Naive thymus-derived CD4-positive, alpha-beta T cell (primary cell): ENCODE results near the gene GSN. TPM values are rescaled to one million over a fixed set of nuclear protein-coding genes. Genes with fewer than 3 reads are reported as not detected.
A peak's percentile ranks its signal among the peaks of the same experiment; 100 is the strongest.

Experiments
- ATAC-seq: fragments of 150-1000 bp; cut with Tn5 transposase; 2 replicates; pipeline ENCODE4 v1.10.0; 2021; ENCODE audit warnings: mild to moderate bottlenecking, moderate library complexity
- CTCF ChIA-PET: fragments of 350-600 bp; sonication (Branson Sonifier 250); formaldehyde crosslinking; loops from one replicate; lab custom pipeline; 2021; ENCODE audit warnings: antibody characterized with exemption; lab: Charles Lee
- POLR2A ChIA-PET: fragments of 350-600 bp; sonication (Branson Sonifier 250); formaldehyde crosslinking; loops from one replicate; lab custom pipeline; 2021; ENCODE audit warnings: antibody characterized with exemption, inconsistent platforms; lab: Charles Lee
- DNase-seq, 9 donors: peaks; one replicate each; pipeline versions ENCODE4 v3.0.0 to v3.0.0-alpha.2; 2020 to 2022; ENCODE audit warnings: mixed read lengths in 1 of 9
- H3K27ac ChIP-seq: one replicate; pipeline ENCODE4 v1.7.0; 2013; ENCODE audit warnings: mild to moderate bottlenecking, low read depth, low read length, moderate library complexity
- H3K27me3 ChIP-seq, 2 donors: one replicate each; pipeline ENCODE4 v1.7.0; 2013; ENCODE audit warnings: low read length in 2 of 2, mild to moderate bottlenecking in 2 of 2, moderate library complexity in 2 of 2; ENCODE audit not compliant: control insufficient read depth in 2 of 2, insufficient read depth in 2 of 2
- H3K36me3 ChIP-seq, 3 experiments: 1 replicate in 2 of 3; 2 replicates in 1 of 3; pipeline ENCODE4 v1.7.0; 2013; ENCODE audit warnings: low read length in 3 of 3, mild to moderate bottlenecking in 3 of 3, moderate library complexity in 1 of 3; ENCODE audit not compliant: insufficient read depth in 3 of 3, control insufficient read depth in 2 of 3
- H3K4me1 ChIP-seq, 2 donors: one replicate each; pipeline ENCODE4 v1.7.0; 2013; ENCODE audit warnings: low read length in 2 of 2, mild to moderate bottlenecking in 2 of 2, moderate library complexity in 1 of 2; ENCODE audit not compliant: control insufficient read depth in 2 of 2, insufficient read depth in 2 of 2
- H3K4me3 ChIP-seq: 2 replicates; pipeline ENCODE4 v1.7.0; 2013; ENCODE audit warnings: mild to moderate bottlenecking, low read length
- H3K9me3 ChIP-seq, 3 experiments: 1 replicate in 2 of 3; 2 replicates in 1 of 3; pipeline ENCODE4 v1.7.0; 2013; ENCODE audit warnings: low read length in 3 of 3; ENCODE audit not compliant: control insufficient read depth in 2 of 3
- H3K27ac Mint-ChIP-seq, 9 donors: one replicate each; pipeline ENCODE4 v1.8.0; 2020 to 2022; ENCODE audit warnings: mixed read lengths in 9 of 9, mild to moderate bottlenecking in 8 of 9, moderate library complexity in 5 of 9, inconsistent platforms in 2 of 9
- H3K27me3 Mint-ChIP-seq, 5 donors: one replicate each; pipeline ENCODE4 v1.8.0; 2021 to 2022; ENCODE audit warnings: mixed read lengths in 5 of 5, mild to moderate bottlenecking in 1 of 5
- H3K36me3 Mint-ChIP-seq, 5 donors: one replicate each; pipeline ENCODE4 v1.8.0; 2020 to 2022; ENCODE audit warnings: mixed read lengths in 5 of 5, mild to moderate bottlenecking in 3 of 5, inconsistent platforms in 1 of 5
- H3K4me1 Mint-ChIP-seq, 7 donors: one replicate each; pipeline ENCODE4 v1.8.0; 2020 to 2022; ENCODE audit warnings: mixed read lengths in 7 of 7, mild to moderate bottlenecking in 3 of 7, inconsistent platforms in 1 of 7
- H3K4me3 Mint-ChIP-seq, 10 donors: one replicate each; pipeline ENCODE4 v1.8.0; 2020 to 2022; ENCODE audit warnings: mild to moderate bottlenecking in 10 of 10, mixed read lengths in 10 of 10, moderate library complexity in 6 of 10, inconsistent platforms in 2 of 10
- H3K9me3 Mint-ChIP-seq, 11 donors: one replicate each; pipeline ENCODE4 v1.8.0; 2020 to 2022; ENCODE audit warnings: mixed read lengths in 11 of 11, mild to moderate bottlenecking in 4 of 11, inconsistent platforms in 1 of 11, moderate library complexity in 1 of 11
- intact Hi-C, 2 donors: fragments of 100-400 bp; cut with micrococcal nuclease; formaldehyde crosslinking; loops; one replicate each; pipeline ENCODE4 v1.15.1; 2023
- polyA plus RNA-seq, 2 donors: library from polyadenylated mRNA; unstranded; fragments of 300-500 nt; fragmentation: Illumina TruSeq; gene quantifications; one replicate each; pipeline ENCODE4 v1.2.3, GENCODE V29; 2021
- total RNA-seq, 6 experiments: library from RNA in 5 of 6; stranded (reverse) in 5 of 6; gene quantifications; 1 replicate in 5 of 6; 2 replicates in 1 of 6; pipeline ENCODE4 v1.2.3 and lab custom pipeline; 2021 to 2026

GSN gene
- total and polyA plus RNA-seq, 7 experiments from 2014 or later: 2.9 to 34.6 (median 6.4) TPM

DNA sequence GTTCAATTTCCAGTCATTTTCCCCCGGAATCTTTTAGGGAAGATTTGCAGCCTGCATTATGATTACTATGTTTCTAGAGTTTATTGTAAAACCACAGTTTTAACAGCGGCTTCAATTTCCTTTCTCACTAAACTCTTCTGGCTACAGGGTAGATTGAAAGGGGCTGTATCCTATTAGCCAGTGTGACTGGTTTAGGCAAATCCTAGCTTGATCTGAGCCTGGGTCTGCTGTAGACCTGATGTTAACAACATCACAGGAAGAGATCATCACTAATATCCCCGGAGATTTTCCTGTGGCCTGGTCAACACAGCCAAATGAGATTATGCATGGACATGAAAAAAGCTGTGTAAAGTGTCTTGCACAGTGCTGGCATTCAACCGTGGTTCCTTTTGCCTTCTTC is 68.7 kb downstream of the GSN start:
- Histone ChIP-seq H3K9me3 (no peaks in the 10 kb centered on the region), H3K4me3 (no peak overlapping the region), H3K4me1 (no peaks in the 10 kb centered on the region), H3K27me3 (no peaks in the 10 kb centered on the region), H3K36me3 (peaks cover 0 to 17% (median 0%) of the 10 kb centered on the region in 3 experiments), H3K27ac (no peak overlapping the region)
- ATAC-seq (no peak), DNase-seq (no peak)
- ChIA-PET CTCF (no interaction called here), POLR2A (no interaction called here)
- intact Hi-C loops: no loop called here
- H3K27me3 Mint-ChIP-seq: no peaks in the 10 kb centered on the region
- no peaks in the 10 kb centered on the region for H3K9me3 Mint-ChIP-seq
- H3K36me3 Mint-ChIP-seq: peaks cover 5 to 23% (median 15%) of the 10 kb centered on the region in 5 donors
- H3K4me3 Mint-ChIP-seq: no peak overlapping the region
- peaks cover 0 to 4% (median 0%) of the 10 kb centered on the region in 7 donors for H3K4me1 Mint-ChIP-seq
- H3K27ac Mint-ChIP-seq: no peak overlapping the region

DNA sequence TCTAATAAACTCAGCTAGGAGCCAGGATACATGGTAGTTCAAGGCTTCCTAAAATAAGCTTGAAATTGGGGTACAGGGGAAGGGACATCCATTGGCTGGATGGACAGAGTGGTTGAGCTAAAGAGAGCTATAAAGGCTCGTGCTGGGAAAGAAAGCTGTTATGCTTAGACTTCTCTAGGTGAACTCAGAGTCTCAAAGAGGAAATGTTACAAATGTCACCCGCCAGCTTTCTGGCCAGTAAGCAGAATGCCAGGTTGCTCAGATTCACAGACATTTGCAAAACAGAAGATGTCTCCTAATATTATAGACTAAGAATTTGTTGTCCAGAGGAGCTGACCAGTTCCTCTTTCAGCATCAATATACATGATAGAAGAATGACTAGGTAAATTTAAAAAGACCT is 71.5 kb downstream of the GSN start:
- H3K36me3 Mint-ChIP-seq: peaks cover 5 to 27% (median 16%) of the 10 kb centered on the region in 5 donors
- peaks cover 0 to 17% (median 0%) of the 10 kb centered on the region in 3 experiments for H3K36me3 ChIP-seq
- intact Hi-C loops: no loop called here
- no peaks in the 10 kb centered on the region for H3K27me3 Mint-ChIP-seq
- ChIA-PET POLR2A (no interaction called here), CTCF (interaction anchor here (0.7 to 1.7 kb wide), 2 partner anchors 20 to 60 kb away, joined by 3 to 7 read pairs; no protein-coding TSS in a partner anchor)
- H3K9me3 Mint-ChIP-seq: peaks cover 0 to 2% (median 0%) of the 10 kb centered on the region in 11 donors
- no peaks in the 10 kb centered on the region for H3K27me3 ChIP-seq
- H3K27ac Mint-ChIP-seq: no peak overlapping the region
- no peaks in the 10 kb centered on the region for H3K9me3 ChIP-seq
- no peak overlapping the region for H3K27ac ChIP-seq
- no peak overlapping the region for H3K4me3 ChIP-seq
- peaks cover 0 to 8% (median 0%) of the 10 kb centered on the region in 7 donors for H3K4me1 Mint-ChIP-seq
- H3K4me3 Mint-ChIP-seq: no peak overlapping the region
- DNase-seq: no peak
- no peak for ATAC-seq
- no peaks in the 10 kb centered on the region for H3K4me1 ChIP-seq

DNA sequence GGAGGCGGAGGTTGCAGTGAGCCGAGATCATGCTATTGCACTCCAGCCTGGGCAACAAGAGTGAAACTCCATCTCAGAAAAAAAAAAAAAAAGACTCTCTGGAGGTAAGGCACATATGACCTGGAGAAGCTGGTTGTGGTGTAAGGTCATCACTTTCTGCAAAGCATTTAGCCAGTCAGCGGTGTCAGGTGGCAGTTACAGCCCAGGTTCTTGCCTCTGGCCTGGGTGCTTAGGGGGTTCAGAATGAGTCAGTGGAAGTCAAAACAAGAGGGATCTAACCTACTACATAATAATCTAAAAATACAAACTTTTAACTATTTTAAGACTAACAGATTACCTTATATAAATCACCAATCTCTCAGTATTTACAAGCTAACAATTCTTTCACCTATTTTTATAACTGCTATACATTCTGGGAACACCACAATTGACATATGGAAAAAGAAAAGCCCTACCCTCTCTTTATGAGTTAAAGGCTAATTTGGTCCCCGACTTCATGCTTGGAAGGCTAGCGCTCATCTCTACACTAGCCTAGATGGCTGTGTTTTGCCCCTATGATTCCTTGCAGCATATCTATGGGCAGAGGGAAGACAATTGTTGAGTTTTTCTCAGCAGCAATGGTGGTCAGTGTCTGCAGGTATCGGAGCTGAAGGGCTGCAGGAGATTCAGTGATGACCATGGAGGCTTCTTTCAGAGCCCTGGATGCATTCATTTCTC is 72.9 kb downstream of the GSN start:
- peaks cover 0 to 2% (median 0%) of the 10 kb centered on the region in 11 donors for H3K9me3 Mint-ChIP-seq
- H3K4me1 Mint-ChIP-seq: peaks cover 0 to 11% (median 0%) of the 10 kb centered on the region in 7 donors
- Histone ChIP-seq H3K9me3 (no peaks in the 10 kb centered on the region), H3K36me3 (peaks cover 0 to 26% (median 0%) of the 10 kb centered on the region in 3 experiments), H3K27me3 (no peaks in the 10 kb centered on the region), H3K4me3 (no peak overlapping the region), H3K27ac (no peak overlapping the region), H3K4me1 (no peaks in the 10 kb centered on the region)
- no peak for ATAC-seq
- ChIA-PET POLR2A (no interaction called here), CTCF (interaction anchor here (1.7 kb wide), 1 partner anchor 21 kb away, joined by 7 read pairs; no protein-coding TSS in a partner anchor)
- H3K4me3 Mint-ChIP-seq: no peak overlapping the region
- intact Hi-C loops: no loop called here
- peaks cover 5 to 27% (median 16%) of the 10 kb centered on the region in 5 donors for H3K36me3 Mint-ChIP-seq
- no peak for DNase-seq
- peak overlapping the region in 1 of 9 donors; percentile 67 for H3K27ac Mint-ChIP-seq
- H3K27me3 Mint-ChIP-seq: no peaks in the 10 kb centered on the region

DNA sequence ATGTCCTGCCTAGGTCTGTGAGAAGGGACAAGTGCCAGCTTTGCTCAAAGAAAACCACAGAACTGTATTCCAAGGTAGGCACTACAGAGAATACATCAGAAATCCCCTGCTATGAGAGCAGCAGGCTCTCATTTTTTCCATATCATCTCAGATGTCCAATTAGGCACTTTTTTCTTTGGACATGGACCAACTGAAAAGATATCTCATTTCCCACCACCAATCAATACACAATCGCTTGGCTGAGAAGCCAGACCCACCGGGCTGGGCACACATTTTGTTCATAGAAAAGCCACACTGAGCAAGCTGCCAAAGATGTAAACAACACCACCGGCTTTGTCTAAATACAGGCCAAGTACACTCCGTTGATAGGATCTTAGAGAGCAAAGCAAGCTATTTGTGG is 76.2 kb downstream of the GSN start:
- H3K9me3 Mint-ChIP-seq: peaks cover 0 to 2% (median 0%) of the 10 kb centered on the region in 11 donors
- H3K27me3 Mint-ChIP-seq: no peaks in the 10 kb centered on the region
- intact Hi-C loops: no loop called here

DNA sequence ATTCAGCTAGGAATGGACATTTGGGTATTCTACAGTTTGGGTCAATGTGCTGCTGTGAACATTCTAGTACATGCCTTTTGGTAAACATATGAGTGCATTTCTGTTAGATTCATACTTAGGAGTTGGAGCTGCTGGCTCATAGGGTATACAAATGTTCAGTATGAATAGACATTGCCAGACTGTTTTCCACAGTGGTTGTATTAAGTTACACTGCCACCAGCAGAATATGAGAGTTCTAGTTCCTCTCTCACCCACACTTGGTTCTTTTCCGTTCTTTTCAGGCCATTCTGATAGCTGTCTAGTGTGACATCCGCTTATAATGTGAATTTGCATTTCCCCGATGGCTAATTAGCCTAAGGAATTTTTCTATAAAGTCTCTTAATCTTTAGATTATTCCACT is 77.1 kb downstream of the GSN start:
- Mint-ChIP-seq H3K36me3 (peaks cover 8 to 24% (median 19%) of the 10 kb centered on the region in 5 donors), H3K27ac (no peak overlapping the region)

More for the DNA sequence above, 76.2 kb downstream of the GSN start:
- DNase-seq: no peak
- no peak overlapping the region for H3K27ac ChIP-seq
- H3K9me3 ChIP-seq: no peaks in the 10 kb centered on the region
- no peaks in the 10 kb centered on the region for H3K4me1 ChIP-seq
- no peak for ATAC-seq
- peaks cover 8 to 24% (median 15%) of the 10 kb centered on the region in 5 donors for H3K36me3 Mint-ChIP-seq
- peaks cover 2 to 36% (median 5%) of the 10 kb centered on the region in 3 experiments for H3K36me3 ChIP-seq
- H3K4me1 Mint-ChIP-seq: peaks cover 0 to 14% (median 0%) of the 10 kb centered on the region in 7 donors
- CTCF ChIA-PET: interaction anchor here (0.5 to 1.0 kb wide), 2 partner anchors 67 to 132 kb away, joined by 3 to 4 read pairs; no protein-coding TSS in a partner anchor
- H3K27me3 ChIP-seq: no peaks in the 10 kb centered on the region
- no peak overlapping the region for H3K4me3 ChIP-seq
- H3K27ac Mint-ChIP-seq: no peak overlapping the region
- no peak overlapping the region for H3K4me3 Mint-ChIP-seq
- POLR2A ChIA-PET: interaction anchor here (0.6 kb wide), 1 partner anchor 22 kb away, joined by 3 read pairs; no protein-coding TSS in a partner anchor

DNA sequence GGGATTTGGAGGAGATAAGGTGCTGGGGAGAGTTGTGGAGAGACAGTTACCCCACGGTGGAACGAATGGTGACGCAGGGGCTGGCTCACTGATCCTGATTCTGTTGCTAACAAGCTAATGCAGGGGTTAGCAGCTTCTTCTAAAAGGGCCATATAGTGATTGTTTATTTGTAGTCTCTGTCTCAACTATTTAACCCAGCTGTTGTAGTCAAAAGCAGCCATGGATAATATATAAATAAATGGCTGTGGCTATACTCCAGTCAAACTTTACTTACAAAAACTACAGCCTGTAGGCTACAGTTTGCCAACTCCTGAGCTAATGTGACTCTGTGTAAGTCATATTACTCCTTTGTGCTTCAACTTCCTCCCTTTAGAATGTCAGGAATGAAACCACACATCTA is 80.3 kb downstream of the GSN start:
- Histone ChIP-seq H3K36me3 (peaks cover 2 to 43% (median 17%) of the 10 kb centered on the region in 3 experiments), H3K4me3 (no peak overlapping the region), H3K4me1 (peaks cover 0 to 21% of the 10 kb centered on the region in 2 donors), H3K27ac (no peak overlapping the region), H3K27me3 (no peaks in the 10 kb centered on the region), H3K9me3 (no peaks in the 10 kb centered on the region)
- ATAC-seq: no peak
- no peak for DNase-seq
- H3K27ac Mint-ChIP-seq: no peak overlapping the region
- peaks cover 0 to 2% (median 0%) of the 10 kb centered on the region in 11 donors for H3K9me3 Mint-ChIP-seq
- no peaks in the 10 kb centered on the region for H3K27me3 Mint-ChIP-seq
- ChIA-PET CTCF (no interaction called here), POLR2A (no interaction called here)
- peaks cover 0 to 38% (median under 1%) of the 10 kb centered on the region in 7 donors for H3K4me1 Mint-ChIP-seq
- H3K4me3 Mint-ChIP-seq: no peak overlapping the region
- intact Hi-C loops: no loop called here
- H3K36me3 Mint-ChIP-seq: peaks cover 5 to 35% (median 22%) of the 10 kb centered on the region in 5 donors

More for the DNA sequence above, 77.1 kb downstream of the GSN start:
- Histone ChIP-seq H3K27ac (no peak overlapping the region), H3K36me3 (peaks cover 2 to 30% (median 5%) of the 10 kb centered on the region in 3 experiments), H3K4me1 (no peaks in the 10 kb centered on the region), H3K9me3 (no peaks in the 10 kb centered on the region), H3K4me3 (no peak overlapping the region), H3K27me3 (no peaks in the 10 kb centered on the region)
- H3K27me3 Mint-ChIP-seq: no peaks in the 10 kb centered on the region
- DNase-seq (no peak), ATAC-seq (no peak)
- POLR2A ChIA-PET: no interaction called here
- H3K4me3 Mint-ChIP-seq: no peak overlapping the region
- peaks cover 0 to 16% (median 0%) of the 10 kb centered on the region in 7 donors for H3K4me1 Mint-ChIP-seq
- CTCF ChIA-PET: interaction anchor here (0.5 to 2.0 kb wide), 2 partner anchors 24 to 67 kb away, joined by 3 to 7 read pairs; no protein-coding TSS in a partner anchor
- peaks cover 0 to 2% (median 0%) of the 10 kb centered on the region in 11 donors for H3K9me3 Mint-ChIP-seq
- intact Hi-C loops: no loop called here
